Measurements from ENCODE around the gene CASKIN2.

- TF ChIP-seq CTCF (conservative IDR thresholded peaks at IDR 0.05 in 1 of 2, IDR thresholded peaks at IDR 0.05 in 1 of 2; ENCODE audit: extremely low read depth in 1 of 2, insufficient read depth in 1 of 2, low read depth in 1 of 2, low read length in 2 of 2) (no peak), EZH2 (IDR thresholded peaks at IDR 0.05; ENCODE audit: borderline replicate concordance, low read length) (no peak)
These were observed 3.4 kb downstream of the CASKIN2 start for GRCh38 chr17:75511610-75512575.

All from mammary epithelial cell (primary cell).